ENCODE measurements around the gene LTV1. TPM values are rescaled to one million over a fixed set of nuclear protein-coding genes. Genes with fewer than 3 reads are reported as not detected.

LTV1 gene
- total and polyA plus RNA-seq, 2 of the 4 experiments (the other 2 are of a cell fraction), result 11.1 to 19.0 TPM

DNA sequence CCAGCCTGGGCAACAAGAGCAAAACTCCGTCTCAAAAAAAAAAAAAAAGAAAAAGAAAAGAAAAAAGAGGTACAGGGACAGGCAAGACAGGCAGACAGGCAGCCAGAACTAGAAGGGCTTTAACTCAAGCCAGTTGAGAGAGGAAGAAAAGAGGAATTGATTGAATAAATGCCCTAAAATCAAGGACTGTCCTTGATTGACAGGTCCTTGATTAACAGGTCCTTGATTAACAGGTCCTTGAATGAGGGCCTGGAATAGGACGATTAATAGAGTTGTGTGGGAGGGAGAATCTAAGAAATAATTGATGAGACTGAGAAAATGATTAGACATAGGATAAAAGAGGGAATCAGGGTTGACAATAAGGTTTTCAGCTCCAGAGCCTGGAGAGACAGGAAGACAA is 57.2 kb downstream of the LTV1 start:
- intact Hi-C loops (cut with micrococcal nuclease), result no loop called here
- Histone ChIP-seq H3K27ac (ENCODE audit: insufficient read depth, low read length) (no peak overlapping the region), H4K20me1 (ENCODE audit: insufficient read depth, low read length) (no peaks in the 10 kb centered on the region), H3K79me1 (ENCODE audit: low read depth in 1 of 2, low read length in 2 of 2) (no peaks in the 10 kb centered on the region), H3K4me1 (ENCODE audit: control insufficient read depth, insufficient read depth, low read length) (peaks cover 7% of the 10 kb centered on the region), H2BK5ac (ENCODE audit: low read depth, low read length, poor library complexity, severe bottlenecking) (no peak overlapping the region), H3K36me3 (ENCODE audit: control insufficient read depth, insufficient read depth, low read length) (no peaks in the 10 kb centered on the region), H3K4ac (ENCODE audit: low read depth, low read length) (no peak overlapping the region), H2AFZ (replicated peaks; ENCODE audit: low read length, poor library complexity) (no peak overlapping the region), H2AK9ac (replicated peaks; ENCODE audit: low read depth, low read length, poor library complexity) (no peak overlapping the region), H2BK120ac (ENCODE audit: low read depth, low read length) (no peak overlapping the region), H3K27me3 (ENCODE audit: control insufficient read depth, insufficient read depth, low read length) (no peaks in the 10 kb centered on the region), H3K14ac (replicated peaks; ENCODE audit: low read depth, low read length) (no peak overlapping the region), H3K4me2 (ENCODE audit: low read depth, low read length) (no peak overlapping the region), H3K9ac (ENCODE audit: low read depth, low read length) (no peak overlapping the region), H3K9me3 (ENCODE audit: control insufficient read depth, insufficient read depth, low read length) (no peaks in the 10 kb centered on the region), H4K91ac (ENCODE audit: insufficient read depth, low read depth, low read length) (no peak overlapping the region), H4K5ac (ENCODE audit: low read depth, low read length) (no peak overlapping the region), H3K9me1 (ENCODE audit: insufficient read depth, low read length) (peaks cover 4% of the 10 kb centered on the region), H2BK15ac (ENCODE audit: low read depth, low read length) (no peak overlapping the region), H3K4me3 (ENCODE audit: insufficient read depth, low read depth, low read length) (no peak overlapping the region), H3K23ac (ENCODE audit: low read depth, low read length) (no peak overlapping the region), H3K56ac (ENCODE audit: extremely low read depth, insufficient read depth, low read length) (no peak overlapping the region), H3K18ac (ENCODE audit: low read depth, low read length) (no peak overlapping the region), H2AK5ac (ENCODE audit: low read depth, low read length) (no peak overlapping the region), H2BK20ac (ENCODE audit: low read depth, low read length) (no peak overlapping the region), H4K8ac (ENCODE audit: low read depth in 2 of 2, low read length in 2 of 2) (no peak overlapping the region)
- no TSS peak for BruUV-seq (replicated peaks)
- POLR2A ChIA-PET (ENCODE audit: unreplicated experiment), result no interaction called here
- TF ChIP-seq, protein P1, sequence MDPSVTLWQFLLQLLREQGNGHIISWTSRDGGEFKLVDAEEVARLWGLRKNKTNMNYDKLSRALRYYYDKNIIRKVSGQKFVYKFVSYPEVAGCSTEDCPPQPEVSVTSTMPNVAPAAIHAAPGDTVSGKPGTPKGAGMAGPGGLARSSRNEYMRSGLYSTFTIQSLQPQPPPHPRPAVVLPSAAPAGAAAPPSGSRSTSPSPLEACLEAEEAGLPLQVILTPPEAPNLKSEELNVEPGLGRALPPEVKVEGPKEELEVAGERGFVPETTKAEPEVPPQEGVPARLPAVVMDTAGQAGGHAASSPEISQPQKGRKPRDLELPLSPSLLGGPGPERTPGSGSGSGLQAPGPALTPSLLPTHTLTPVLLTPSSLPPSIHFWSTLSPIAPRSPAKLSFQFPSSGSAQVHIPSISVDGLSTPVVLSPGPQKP (IDR thresholded peaks at IDR 0.05; ENCODE audit: borderline replicate concordance, low read depth, low read length), result no peak
- TF ChIP-seq RAD21 (IDR thresholded peaks at IDR 0.05; ENCODE audit: low read length) (no peak), POLR2A (IDR thresholded peaks at IDR 0.05; ENCODE audit: low read depth, low read length) (no peak), RFX5 (IDR thresholded peaks at IDR 0.05; ENCODE audit: low read depth, low read length) (no peak), FOS (IDR thresholded peaks at IDR 0.05; ENCODE audit: low read depth, low read length) (no peak), CEBPB (IDR thresholded peaks at IDR 0.05; ENCODE audit: low read depth, low read length) (no peak)
- DNase-seq (no peak), ATAC-seq (ENCODE audit: low read depth) (no peak)
- dilution Hi-C loops (cut with HindIII; ENCODE audit: low sequenced_read_pairs, unreplicated experiment), result no loop called here
- CTCF ChIA-PET, result no interaction called here
- 90% methylated on average over 2 of the region's 2 CpGs; no CpG with 5 or more reads in 1 of the 2 experiments for WGBS, 2 experiments (ENCODE audit: extremely low coverage in 2 of 2, insufficient read length in 1 of 2)
- in situ Hi-C loops (cut with MboI; ENCODE audit: low sequenced_read_pairs), result no loop called here

All from IMR-90 (cell line).